ENCODE results near the gene CAST.

CAST gene

GRCh38 chr5:96648593-96648992 lies 13.6 kb upstream of the CAST start:
- Histone ChIP-seq H3K9ac (ENCODE audit: low read length) (no peak overlapping the region), H3K4me1 (ENCODE audit: insufficient read depth, low read length) (no peaks in the 10 kb centered on the region), H3K27ac (ENCODE audit: low read depth, low read length) (no peak overlapping the region)

GRCh38 chr5:96649251-96649662 lies 12.9 kb upstream of the CAST start:
- Histone ChIP-seq H3K36me3 (ENCODE audit: insufficient read depth, low read length) (no peaks in the 10 kb centered on the region), H3K27me3 (ENCODE audit: control insufficient read depth in 1 of 2, insufficient read depth in 2 of 2, low read length in 2 of 2) (no peaks in the 10 kb centered on the region), H3K4me3 (ENCODE audit: low read depth in 1 of 2, low read length in 2 of 2) (no peak overlapping the region), H3K27ac (ENCODE audit: low read depth, low read length) (no peak overlapping the region), H3K9ac (ENCODE audit: low read length) (no peak overlapping the region), H3K9me3 (ENCODE audit: low read length) (no peaks in the 10 kb centered on the region), H3K4me1 (ENCODE audit: insufficient read depth, low read length) (no peaks in the 10 kb centered on the region)

More at GRCh38 chr5:96648593-96648992, 13.6 kb upstream of the CAST start:
- no peaks in the 10 kb centered on the region for H3K9me3 ChIP-seq (ENCODE audit: low read length)
- no peak overlapping the region for H3K4me3 ChIP-seq (ENCODE audit: low read depth in 1 of 2, low read length in 2 of 2)
- H3K27me3 ChIP-seq (ENCODE audit: control insufficient read depth in 1 of 2, insufficient read depth in 2 of 2, low read length in 2 of 2) = no peaks in the 10 kb centered on the region
- no peaks in the 10 kb centered on the region for H3K36me3 ChIP-seq (ENCODE audit: insufficient read depth, low read length)

- no peak overlapping the region for H3K9ac ChIP-seq (ENCODE audit: low read length)
- H3K9me3 ChIP-seq (ENCODE audit: low read length) = no peaks in the 10 kb centered on the region
- no peaks in the 10 kb centered on the region for H3K4me1 ChIP-seq (ENCODE audit: insufficient read depth, low read length)
- no peak overlapping the region for H3K27ac ChIP-seq (ENCODE audit: low read depth, low read length)
- no peaks in the 10 kb centered on the region for H3K27me3 ChIP-seq (ENCODE audit: control insufficient read depth in 1 of 2, insufficient read depth in 2 of 2, low read length in 2 of 2)
- H3K4me3 ChIP-seq (ENCODE audit: low read depth in 1 of 2, low read length in 2 of 2) = no peak overlapping the region
- H3K36me3 ChIP-seq (ENCODE audit: insufficient read depth, low read length) = no peaks in the 10 kb centered on the region
Measured at GRCh38 chr5:96649681-96650540, 12.3 kb upstream of the CAST start.

GRCh38 chr5:96651047-96651446 lies 11.1 kb upstream of the CAST start:
- Histone ChIP-seq H3K4me1 (ENCODE audit: insufficient read depth, low read length) (no peaks in the 10 kb centered on the region), H3K9me3 (ENCODE audit: low read length) (no peaks in the 10 kb centered on the region), H3K27me3 (ENCODE audit: control insufficient read depth in 1 of 2, insufficient read depth in 2 of 2, low read length in 2 of 2) (no peaks in the 10 kb centered on the region), H3K9ac (ENCODE audit: low read length) (no peak overlapping the region), H3K27ac (ENCODE audit: low read depth, low read length) (no peak overlapping the region), H3K4me3 (ENCODE audit: low read depth in 1 of 2, low read length in 2 of 2) (no peak overlapping the region), H3K36me3 (ENCODE audit: insufficient read depth, low read length) (no peaks in the 10 kb centered on the region)

- H3K4me1 ChIP-seq (ENCODE audit: insufficient read depth, low read length) = no peaks in the 10 kb centered on the region
- H3K9me3 ChIP-seq (ENCODE audit: low read length) = no peaks in the 10 kb centered on the region
- no peaks in the 10 kb centered on the region for H3K27me3 ChIP-seq (ENCODE audit: control insufficient read depth in 1 of 2, insufficient read depth in 2 of 2, low read length in 2 of 2)
- H3K9ac ChIP-seq (ENCODE audit: low read length) = no peak overlapping the region
- no peak overlapping the region for H3K27ac ChIP-seq (ENCODE audit: low read depth, low read length)
- H3K4me3 ChIP-seq (ENCODE audit: low read depth in 1 of 2, low read length in 2 of 2) = no peak overlapping the region
- no peaks in the 10 kb centered on the region for H3K36me3 ChIP-seq (ENCODE audit: insufficient read depth, low read length)
Measured at GRCh38 chr5:96651948-96652753, 10.0 kb upstream of the CAST start.

- Histone ChIP-seq H3K4me3 (ENCODE audit: low read depth in 1 of 2, low read length in 2 of 2) (no peak overlapping the region), H3K36me3 (ENCODE audit: insufficient read depth, low read length) (no peaks in the 10 kb centered on the region), H3K4me1 (ENCODE audit: insufficient read depth, low read length) (no peaks in the 10 kb centered on the region), H3K27ac (ENCODE audit: low read depth, low read length) (no peak overlapping the region), H3K9me3 (ENCODE audit: low read length) (no peaks in the 10 kb centered on the region), H3K9ac (ENCODE audit: low read length) (no peak overlapping the region), H3K27me3 (ENCODE audit: control insufficient read depth in 1 of 2, insufficient read depth in 2 of 2, low read length in 2 of 2) (no peaks in the 10 kb centered on the region)
Measured at GRCh38 chr5:96652769-96653454, 9.3 kb upstream of the CAST start.

GRCh38 chr5:96654209-96654608 lies 8.0 kb upstream of the CAST start:
- Histone ChIP-seq H3K9ac (ENCODE audit: low read length) (no peak overlapping the region), H3K4me1 (ENCODE audit: insufficient read depth, low read length) (no peaks in the 10 kb centered on the region), H3K9me3 (ENCODE audit: low read length) (no peaks in the 10 kb centered on the region), H3K27ac (ENCODE audit: low read depth, low read length) (no peak overlapping the region), H3K4me3 (ENCODE audit: low read depth in 1 of 2, low read length in 2 of 2) (no peak overlapping the region), H3K27me3 (ENCODE audit: control insufficient read depth in 1 of 2, insufficient read depth in 2 of 2, low read length in 2 of 2) (no peaks in the 10 kb centered on the region), H3K36me3 (ENCODE audit: insufficient read depth, low read length) (no peaks in the 10 kb centered on the region)

GRCh38 chr5:96655085-96655484 lies 7.1 kb upstream of the CAST start:
- H3K27me3 ChIP-seq (ENCODE audit: control insufficient read depth in 1 of 2, insufficient read depth in 2 of 2, low read length in 2 of 2) = no peaks in the 10 kb centered on the region
- no peaks in the 10 kb centered on the region for H3K36me3 ChIP-seq (ENCODE audit: insufficient read depth, low read length)
- H3K4me1 ChIP-seq (ENCODE audit: insufficient read depth, low read length) = no peaks in the 10 kb centered on the region
- no peak overlapping the region for H3K9ac ChIP-seq (ENCODE audit: low read length)
- H3K4me3 ChIP-seq (ENCODE audit: low read depth in 1 of 2, low read length in 2 of 2) = no peak overlapping the region
- H3K27ac ChIP-seq (ENCODE audit: low read depth, low read length) = no peak overlapping the region
- no peaks in the 10 kb centered on the region for H3K9me3 ChIP-seq (ENCODE audit: low read length)

GRCh38 chr5:96655506-96655905 lies 6.7 kb upstream of the CAST start:
- no peaks in the 10 kb centered on the region for H3K27me3 ChIP-seq (ENCODE audit: control insufficient read depth in 1 of 2, insufficient read depth in 2 of 2, low read length in 2 of 2)
- no peak overlapping the region for H3K4me3 ChIP-seq (ENCODE audit: low read depth in 1 of 2, low read length in 2 of 2)
- no peak overlapping the region for H3K9ac ChIP-seq (ENCODE audit: low read length)
- H3K27ac ChIP-seq (ENCODE audit: low read depth, low read length) = no peak overlapping the region
- H3K4me1 ChIP-seq (ENCODE audit: insufficient read depth, low read length) = peaks cover 3% of the 10 kb centered on the region
- H3K9me3 ChIP-seq (ENCODE audit: low read length) = no peaks in the 10 kb centered on the region
- no peaks in the 10 kb centered on the region for H3K36me3 ChIP-seq (ENCODE audit: insufficient read depth, low read length)

- H3K9me3 ChIP-seq (ENCODE audit: low read length) = no peaks in the 10 kb centered on the region
- no peaks in the 10 kb centered on the region for H3K36me3 ChIP-seq (ENCODE audit: insufficient read depth, low read length)
- no peak overlapping the region for H3K9ac ChIP-seq (ENCODE audit: low read length)
- no peaks in the 10 kb centered on the region for H3K27me3 ChIP-seq (ENCODE audit: control insufficient read depth in 1 of 2, insufficient read depth in 2 of 2, low read length in 2 of 2)
- H3K27ac ChIP-seq (ENCODE audit: low read depth, low read length) = no peak overlapping the region
- no peak overlapping the region for H3K4me3 ChIP-seq (ENCODE audit: low read depth in 1 of 2, low read length in 2 of 2)
- H3K4me1 ChIP-seq (ENCODE audit: insufficient read depth, low read length) = peaks cover 7% of the 10 kb centered on the region
Measured at GRCh38 chr5:96657068-96657467, 5.1 kb upstream of the CAST start.

GRCh38 chr5:96658272-96658671 lies 3.9 kb upstream of the CAST start:
- H3K36me3 ChIP-seq (ENCODE audit: insufficient read depth, low read length) = no peaks in the 10 kb centered on the region
- H3K9me3 ChIP-seq (ENCODE audit: low read length) = no peaks in the 10 kb centered on the region
- peaks cover 8% of the 10 kb centered on the region for H3K4me1 ChIP-seq (ENCODE audit: insufficient read depth, low read length)
- no peak overlapping the region for H3K4me3 ChIP-seq (ENCODE audit: low read depth in 1 of 2, low read length in 2 of 2)
- H3K27ac ChIP-seq (ENCODE audit: low read depth, low read length) = no peak overlapping the region
- H3K27me3 ChIP-seq (ENCODE audit: control insufficient read depth in 1 of 2, insufficient read depth in 2 of 2, low read length in 2 of 2) = no peaks in the 10 kb centered on the region
- no peak overlapping the region for H3K9ac ChIP-seq (ENCODE audit: low read length)
